ENCODE measurements around the gene CDC34.

Gene CDC34

GRCh38 chr19:573519-573825 lies 41.9 kb downstream of the CDC34 start:
- no peak for DNase-seq (ENCODE audit: low spot score)

- peak; percentile 91 for DNase-seq (ENCODE audit: low spot score)
These were observed 43.3 kb downstream of the CDC34 start for GRCh38 chr19:574658-575526.

- DNase-seq (ENCODE audit: low spot score): peak; percentile 87
These were observed 44.3 kb downstream of the CDC34 start for GRCh38 chr19:575527-576506.

GRCh38 chr19:576768-577438 lies 45.3 kb downstream of the CDC34 start:
- DNase-seq (ENCODE audit: low spot score): peak; percentile 25

DNA sequence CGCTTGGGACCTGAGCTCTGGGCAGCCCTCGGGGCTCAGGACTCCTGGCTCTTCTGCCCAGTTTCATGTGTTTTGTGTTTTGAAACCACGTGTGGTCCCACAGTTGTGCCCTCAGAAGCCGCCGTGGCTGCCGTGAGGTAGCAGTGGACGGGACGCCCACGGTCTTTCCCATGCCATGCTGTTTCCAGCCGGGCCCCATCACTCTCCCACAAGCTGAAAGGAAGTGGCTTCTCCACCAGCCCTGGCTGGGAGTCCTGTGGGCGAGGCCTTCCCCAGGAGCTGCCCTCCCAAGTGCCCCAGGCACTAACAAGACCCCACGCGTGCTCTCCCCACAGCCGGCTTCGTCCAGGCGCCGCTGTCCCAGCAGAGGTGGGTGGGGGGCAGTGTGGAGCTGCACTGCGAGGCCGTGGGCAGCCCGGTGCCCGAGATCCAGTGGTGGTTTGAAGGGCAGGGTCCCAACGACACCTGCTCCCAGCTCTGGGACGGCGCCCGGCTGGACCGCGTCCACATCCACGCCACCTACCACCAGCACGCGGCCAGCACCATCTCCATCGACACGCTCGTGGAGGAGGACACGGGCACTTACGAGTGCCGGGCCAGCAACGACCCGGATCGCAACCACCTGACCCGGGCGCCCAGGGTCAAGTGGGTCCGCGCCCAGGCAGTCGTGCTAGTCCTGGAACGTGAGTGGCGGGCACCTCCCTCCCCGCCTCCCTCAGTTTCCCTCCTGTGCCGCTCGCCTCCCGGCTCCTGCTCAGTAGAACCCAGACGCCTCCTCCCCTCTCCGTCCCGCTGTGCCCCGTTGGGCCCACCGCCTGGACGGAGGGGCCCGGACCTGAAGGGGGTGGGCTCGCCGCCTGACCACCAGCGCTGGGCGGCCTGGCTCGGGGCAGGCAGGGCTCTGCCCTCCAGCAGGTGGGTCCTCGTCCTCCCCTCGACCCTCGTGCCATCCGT lies 46.2 kb downstream of the CDC34 start:
- peak; percentile 19 for DNase-seq (ENCODE audit: low spot score)

DNA sequence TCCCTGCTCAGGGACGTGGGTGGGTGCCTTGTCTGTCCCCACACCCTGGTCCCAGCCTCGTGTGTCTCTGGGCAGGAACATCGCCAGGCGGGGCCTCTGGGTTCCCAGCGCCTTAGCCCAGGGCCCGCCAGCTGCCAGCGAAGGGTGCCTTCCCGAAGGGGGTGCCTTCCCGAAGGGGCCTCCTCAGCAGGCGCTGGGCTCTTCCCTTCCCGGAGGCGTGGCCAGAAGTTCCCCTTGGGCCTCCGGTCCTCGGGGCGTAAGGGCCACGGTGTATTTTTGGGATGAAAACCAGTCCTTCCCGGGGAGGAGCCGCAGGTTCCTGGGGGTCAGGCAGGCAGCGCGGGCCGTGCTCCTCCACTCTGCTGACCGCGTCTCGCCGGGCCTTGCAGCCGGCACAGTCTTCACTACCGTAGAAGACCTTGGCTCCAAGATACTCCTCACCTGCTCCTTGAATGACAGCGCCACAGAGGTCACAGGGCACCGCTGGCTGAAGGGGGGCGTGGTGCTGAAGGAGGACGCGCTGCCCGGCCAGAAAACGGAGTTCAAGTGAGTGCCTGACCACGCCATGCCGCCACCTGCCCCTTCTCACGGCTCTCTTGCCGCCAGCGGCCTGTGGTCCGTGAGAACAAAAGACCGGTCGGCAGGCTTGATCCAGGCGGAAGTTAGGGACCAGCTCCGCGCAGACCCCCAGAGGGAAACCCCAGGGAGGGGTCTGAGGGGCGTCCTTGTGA lies 47.7 kb downstream of the CDC34 start:
- no peak for DNase-seq (ENCODE audit: low spot score)

DNA sequence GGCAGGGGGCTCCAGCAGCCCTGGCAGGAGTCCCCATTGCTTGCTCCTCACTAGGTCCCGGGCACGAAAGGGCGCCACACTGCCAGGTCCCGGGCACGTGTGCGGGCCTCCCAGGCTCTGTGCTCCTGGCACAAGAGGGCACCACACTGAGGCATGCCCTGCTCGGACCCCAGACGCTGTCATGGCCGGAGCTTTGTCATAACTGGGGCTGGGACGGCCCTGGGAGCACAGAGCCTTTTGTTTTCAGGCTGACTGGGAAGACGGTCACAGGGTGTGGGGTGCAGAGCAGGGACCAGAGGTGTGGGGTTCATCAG lies 48.2 kb downstream of the CDC34 start:
- no peak for DNase-seq (ENCODE audit: low spot score)

DNA sequence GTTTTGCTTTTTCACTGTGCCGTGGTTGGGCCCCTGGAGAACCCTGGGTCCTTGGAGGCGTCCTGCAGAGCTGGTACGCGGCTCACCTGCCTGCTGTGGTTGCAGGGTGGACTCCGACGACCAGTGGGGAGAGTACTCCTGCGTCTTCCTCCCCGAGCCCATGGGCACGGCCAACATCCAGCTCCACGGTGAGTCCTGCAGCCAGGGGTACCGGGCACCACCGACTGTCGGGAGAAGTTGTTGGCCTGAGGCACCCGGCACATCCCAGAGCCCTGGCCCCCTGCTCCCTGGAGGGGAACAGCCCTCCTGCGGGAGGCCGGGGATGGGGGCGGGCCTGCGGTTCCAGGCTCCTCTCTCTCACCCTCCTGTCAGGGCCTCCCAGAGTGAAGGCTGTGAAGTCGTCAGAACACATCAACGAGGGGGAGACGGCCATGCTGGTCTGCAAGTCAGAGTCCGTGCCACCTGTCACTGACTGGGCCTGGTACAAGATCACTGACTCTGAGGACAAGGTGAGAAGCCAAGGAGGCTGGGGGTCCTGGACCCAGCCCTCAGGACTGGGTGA lies 48.8 kb downstream of the CDC34 start:
- DNase-seq (ENCODE audit: low spot score): no peak

GRCh38 chr19:581399-582111 lies 50.0 kb downstream of the CDC34 start:
- DNase-seq (ENCODE audit: low spot score): peak; percentile 31

DNA sequence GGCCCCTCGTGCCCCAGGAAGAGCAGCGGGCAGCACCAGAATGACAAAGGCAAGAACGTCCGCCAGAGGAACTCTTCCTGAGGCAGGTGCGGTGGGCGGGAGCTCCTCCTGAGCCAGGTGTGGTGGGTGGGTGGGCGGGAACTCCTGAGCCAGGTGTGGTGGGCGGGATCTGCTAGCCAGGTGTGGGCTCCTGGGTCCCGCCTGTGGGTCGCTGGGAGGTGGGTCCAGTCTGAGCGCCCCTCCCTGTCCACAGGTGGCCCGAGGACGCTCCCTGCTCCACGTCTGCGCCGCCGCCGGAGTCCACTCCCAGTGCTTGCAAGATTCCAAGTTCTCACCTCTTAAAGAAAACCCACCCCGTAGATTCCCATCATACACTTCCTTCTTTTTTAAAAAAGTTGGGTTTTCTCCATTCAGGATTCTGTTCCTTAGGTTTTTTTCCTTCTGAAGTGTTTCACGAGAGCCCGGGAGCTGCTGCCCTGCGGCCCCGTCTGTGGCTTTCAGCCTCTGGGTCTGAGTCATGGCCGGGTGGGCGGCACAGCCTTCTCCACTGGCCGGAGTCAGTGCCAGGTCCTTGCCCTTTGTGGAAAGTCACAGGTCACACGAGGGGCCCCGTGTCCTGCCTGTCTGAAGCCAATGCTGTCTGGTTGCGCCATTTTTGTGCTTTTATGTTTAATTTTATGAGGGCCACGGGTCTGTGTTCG lies 51.1 kb downstream of the CDC34 start:
- no peak for DNase-seq (ENCODE audit: low spot score)

GRCh38 chr19:583198-583967 lies 51.8 kb downstream of the CDC34 start:
- DNase-seq (ENCODE audit: low spot score): no peak

DNA sequence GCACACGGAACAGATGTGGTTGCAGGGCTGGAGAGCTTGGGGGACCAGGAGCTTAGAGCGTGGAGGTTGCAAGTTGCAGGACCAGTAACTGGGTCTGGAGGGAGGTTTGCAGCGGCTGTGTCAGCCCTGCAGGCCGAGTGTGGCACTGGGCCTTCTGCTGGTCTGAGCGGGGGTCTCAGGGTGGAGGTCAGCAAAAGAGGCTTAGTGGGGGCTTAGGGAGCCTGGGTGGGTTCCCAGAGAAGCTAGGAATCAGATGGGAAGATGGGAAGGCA lies 52.3 kb downstream of the CDC34 start:
- no peak for DNase-seq (ENCODE audit: low spot score)

DNA sequence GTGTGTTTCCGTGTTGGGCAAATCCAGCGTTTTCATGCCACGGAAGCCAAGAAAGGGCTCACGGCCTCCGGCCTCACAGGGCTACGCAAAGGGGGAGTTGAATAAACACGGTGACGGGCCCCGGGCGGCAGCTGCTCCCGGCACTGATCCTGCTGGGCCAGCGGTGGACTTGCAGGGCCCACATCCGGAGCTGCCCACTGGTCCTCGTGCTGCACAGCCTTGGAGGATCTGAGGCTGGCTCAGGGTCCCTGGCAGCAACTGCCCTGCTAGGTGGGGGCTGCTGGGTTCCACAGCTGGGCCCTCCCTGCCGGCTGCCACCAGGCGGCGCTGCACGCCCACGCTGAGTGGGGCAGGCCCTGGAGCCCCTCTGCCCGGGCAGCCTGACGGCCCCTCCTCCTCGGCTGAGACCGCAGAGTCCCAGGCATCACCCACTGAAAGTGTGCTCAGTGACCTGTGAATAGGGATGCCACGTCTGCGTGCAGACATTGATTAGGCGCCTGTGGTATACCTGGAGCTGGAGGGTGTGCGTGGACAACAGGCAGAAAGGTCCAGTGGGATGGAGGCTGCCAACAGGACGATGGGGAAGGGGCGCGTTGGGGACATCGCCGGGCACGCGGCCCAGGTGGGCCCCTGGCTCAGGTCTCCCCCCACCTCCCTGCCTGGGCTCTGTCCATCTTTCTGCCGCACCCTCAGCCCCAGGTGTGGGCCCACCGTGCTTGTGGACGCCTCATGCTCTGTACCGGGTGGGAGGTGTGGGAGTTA lies 52.9 kb downstream of the CDC34 start:
- DNase-seq (ENCODE audit: low spot score): peak; percentile 80

GRCh38 chr19:585146-585545 lies 53.6 kb downstream of the CDC34 start:
- peak; percentile 37 for DNase-seq (ENCODE audit: low spot score)

GRCh38 chr19:585551-586110 lies 54.1 kb downstream of the CDC34 start:
- peak; percentile 36 for DNase-seq (ENCODE audit: low spot score)

DNA sequence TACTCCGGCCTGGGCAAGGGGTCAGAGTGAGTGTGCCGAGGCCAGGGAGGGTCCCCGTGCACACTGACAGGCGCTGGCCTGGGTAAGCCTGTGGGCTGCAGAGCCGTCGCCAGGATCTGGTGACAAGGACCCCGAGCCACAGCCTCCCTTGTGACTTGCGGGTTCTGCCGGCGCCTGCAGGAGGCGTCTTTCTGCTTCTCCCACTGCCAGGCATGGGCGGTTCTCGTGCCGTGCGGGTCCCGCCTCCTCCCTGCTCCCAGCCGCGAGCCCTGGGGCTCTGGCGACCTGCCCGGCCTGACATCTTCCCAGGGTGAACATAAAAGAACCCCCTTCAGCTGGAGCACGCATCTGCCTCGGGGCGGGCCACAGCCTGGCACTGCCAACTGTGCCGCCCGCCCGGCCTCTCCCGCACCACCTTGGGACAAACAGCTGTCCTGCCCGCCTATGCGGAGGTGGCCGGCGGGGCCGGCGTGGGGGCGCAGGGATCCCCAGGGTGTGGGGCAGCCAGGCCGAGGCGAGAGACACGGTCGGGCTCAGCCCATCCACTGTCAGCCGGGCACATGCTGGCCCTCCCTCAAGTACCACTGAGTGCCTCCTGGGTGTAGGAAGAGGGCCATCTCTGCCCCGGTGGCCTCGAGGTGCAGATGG lies 56.7 kb downstream of the CDC34 start:
- DNase-seq (ENCODE audit: low spot score): peak; percentile 72
